NCI-H146 (cell line): ENCODE results near the gene LRBA.
"Not testable (repeated sequence)": the region's sequence is repeated elsewhere in the genome, so short reads cannot be mapped to it uniquely, and the experiment has no call there.

Source experiments
- DNase-seq: peaks from one replicate; lab custom pipeline; 2025; lab: John Stamatoyannopoulos, UW

The LRBA gene

DNA sequence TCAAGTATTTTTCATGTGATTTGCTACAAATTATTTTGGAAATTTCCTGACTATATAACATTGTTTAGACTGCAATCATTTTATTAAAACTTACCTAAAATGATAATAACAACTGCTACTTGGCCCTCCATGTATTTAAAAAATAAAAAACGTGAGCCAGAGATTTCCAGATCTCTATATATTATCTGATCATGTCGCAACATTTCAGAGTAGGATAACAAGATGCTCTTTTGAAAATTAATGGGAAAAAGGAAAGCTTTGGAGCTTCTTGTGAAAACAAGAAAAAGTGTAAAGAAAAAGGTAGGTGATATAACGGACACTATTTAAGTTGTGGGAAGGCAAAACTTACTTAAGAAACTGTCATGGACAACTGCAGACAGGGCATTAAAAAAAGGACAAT is 448.0 kb downstream of the LRBA start:
- no peak for DNase-seq

DNA sequence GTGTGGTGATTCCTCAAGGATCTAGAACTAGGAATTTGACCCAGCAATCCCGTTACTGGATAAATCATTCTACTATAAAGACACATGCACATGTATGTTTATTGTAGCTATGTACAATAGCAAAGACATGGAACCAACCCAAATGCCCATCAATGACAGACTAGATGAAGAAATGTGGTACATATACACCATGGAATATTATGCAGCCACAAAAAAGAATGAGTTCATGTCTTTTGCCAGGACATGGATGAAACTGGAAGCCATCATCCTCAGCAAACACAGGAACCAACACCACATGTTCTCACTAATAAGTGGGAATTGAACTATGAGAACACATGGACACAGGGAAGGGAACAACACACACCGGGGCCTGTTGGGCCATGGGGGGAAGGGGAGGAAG is 450.1 kb downstream of the LRBA start:
- not testable (repeated sequence) for DNase-seq

DNA sequence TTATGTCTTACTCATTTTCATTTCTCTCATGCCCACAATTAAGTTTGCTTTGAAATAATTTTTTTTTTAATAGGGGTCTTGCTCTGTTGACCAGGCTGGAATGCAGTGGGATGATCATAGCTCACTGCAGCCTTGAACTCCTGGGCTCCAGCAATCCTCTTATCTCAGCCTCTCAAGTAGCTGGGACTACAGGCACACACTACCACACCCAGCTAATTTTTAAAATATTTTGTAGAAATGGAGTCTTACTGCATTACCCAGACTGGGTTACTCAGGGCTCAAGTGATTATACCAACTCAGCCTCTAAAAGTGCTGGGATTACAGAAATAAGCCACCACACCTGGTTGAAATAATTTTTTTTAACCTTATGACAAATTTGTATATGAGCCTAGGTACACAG is 452.3 kb downstream of the LRBA start:
- DNase-seq, result no peak

DNA sequence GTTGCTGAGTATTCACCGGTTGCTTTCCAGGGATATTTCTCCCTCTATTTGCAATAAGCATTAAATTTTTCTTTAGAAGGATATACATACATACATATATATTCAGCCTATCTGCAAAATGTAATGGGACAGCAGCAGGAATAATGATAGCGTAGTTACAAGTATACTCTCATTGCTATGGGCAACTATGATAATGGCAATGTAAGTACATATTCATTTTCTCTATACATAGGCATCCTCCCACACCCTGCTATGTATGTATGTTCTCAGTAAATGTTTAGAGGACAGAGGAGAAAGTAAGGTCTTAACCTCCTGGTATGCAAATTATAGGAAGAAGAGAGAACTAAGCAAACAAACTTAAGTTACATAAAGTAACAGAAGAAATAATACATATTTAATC is 452.8 kb downstream of the LRBA start:
- DNase-seq, result no peak

DNA sequence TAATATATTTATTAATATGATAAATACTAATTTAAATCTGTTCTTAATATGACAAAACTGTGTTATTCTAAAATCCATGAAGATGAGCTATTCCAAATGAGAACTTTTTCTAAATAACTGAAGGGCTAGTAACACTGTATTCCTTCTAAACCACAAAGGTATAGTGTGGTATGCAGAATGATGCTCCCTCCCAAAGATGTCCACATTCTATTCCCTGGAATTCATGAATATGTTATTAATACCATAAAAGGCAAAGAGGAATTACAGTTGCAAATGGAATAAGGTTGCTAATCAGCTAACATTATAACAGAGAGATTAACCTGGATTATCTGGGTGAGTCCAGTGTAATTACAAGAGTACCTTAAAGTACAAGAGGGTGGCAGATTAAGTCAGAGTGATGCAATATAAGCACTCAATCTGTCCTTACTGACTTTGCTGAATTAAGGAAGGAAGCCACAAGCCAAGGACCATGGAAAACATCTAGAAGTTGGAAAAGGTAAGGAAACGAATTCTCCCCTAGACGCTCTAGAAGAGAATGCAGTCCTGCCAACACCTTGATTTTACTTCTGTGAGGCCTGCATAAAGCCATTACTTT is 453.8 kb downstream of the LRBA start:
- no peak for DNase-seq

DNA sequence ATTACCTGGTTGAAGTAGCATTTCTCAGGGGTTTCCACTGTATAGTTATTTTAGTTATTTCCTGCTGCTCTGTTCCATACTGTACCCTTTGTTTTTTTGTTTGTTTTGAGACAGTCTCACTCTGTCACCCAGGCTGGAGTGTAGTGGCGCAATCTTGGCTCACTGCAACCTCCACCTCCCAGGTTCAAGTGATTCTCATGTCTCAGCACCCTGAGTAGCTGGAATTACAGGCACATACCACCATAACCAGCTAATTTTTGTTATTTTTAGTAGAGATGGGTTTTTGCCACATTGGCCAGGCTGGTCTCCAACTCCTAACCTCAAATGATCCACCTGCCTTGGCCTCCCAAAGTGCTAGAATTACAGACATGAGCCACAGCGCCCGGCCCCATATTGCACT is 457.3 kb downstream of the LRBA start:
- DNase-seq, result not testable (repeated sequence)

DNA sequence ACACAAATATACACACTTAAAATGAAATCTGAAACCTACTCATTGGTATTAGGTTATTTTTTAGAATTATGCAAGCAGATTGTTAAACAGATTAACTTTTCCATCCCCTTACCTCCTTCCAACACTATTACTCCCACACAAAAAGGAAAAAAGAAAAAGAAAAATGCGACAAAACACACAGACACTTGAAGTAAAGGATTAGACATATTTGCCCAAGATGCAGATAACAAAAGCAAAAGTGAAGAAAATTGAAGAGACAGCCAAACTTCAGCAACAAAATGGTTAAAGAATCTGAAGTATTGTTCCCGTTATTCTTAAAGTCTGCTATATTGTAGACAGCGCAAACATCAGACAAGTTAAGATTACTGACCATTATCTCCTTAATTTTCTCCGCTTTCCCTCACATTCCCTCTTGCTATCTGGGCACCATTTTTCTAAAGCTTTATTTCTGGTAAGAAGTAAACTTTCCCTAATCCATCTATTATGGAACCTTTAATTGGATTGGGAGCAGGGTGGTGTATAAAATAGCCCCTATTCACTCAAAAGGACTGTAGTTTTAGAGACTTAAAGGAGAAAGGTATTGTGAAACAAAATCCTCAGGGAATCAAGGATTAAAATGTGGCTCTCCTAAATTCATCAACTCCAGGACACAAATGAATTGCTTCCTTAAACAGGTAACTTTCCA is 467.8 kb downstream of the LRBA start:
- no peak for DNase-seq

DNA sequence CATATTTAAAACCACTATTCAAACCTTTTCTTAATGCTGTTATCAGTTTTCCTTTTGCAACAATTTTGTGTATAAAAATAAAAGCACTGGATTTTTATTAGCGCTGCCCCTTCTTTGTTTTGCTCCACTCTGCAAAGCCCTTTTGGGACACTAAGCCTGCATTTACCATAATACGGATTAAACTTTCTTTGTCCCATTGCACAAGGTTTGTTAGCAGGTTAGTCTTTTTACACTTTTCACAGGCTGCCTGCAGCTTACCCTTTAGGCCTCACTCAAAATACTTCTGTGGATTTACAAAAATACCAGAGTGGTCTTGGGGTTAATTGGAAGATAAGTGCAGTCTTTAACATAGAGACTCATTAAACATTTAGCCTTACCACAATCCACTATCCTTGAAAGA is 468.8 kb downstream of the LRBA start:
- DNase-seq, result no peak

DNA sequence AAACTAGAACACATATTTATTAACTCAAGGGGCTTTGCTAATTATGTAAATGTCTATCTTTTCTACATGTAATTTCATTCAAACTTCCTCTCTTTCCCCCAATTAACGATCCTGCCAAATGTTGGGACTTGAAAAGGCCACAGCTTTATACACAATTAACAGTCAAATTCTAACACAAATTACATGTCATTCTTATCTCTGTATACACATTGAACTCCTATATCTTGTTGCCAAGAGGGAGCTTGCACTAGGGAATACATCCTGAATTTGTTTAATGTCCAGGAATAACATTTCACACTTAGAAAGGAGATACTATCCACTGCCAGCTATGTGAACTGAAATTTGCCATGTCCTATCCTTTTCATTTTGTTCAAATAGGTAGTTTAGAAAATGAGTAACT is 472.0 kb downstream of the LRBA start:
- DNase-seq, result no peak

DNA sequence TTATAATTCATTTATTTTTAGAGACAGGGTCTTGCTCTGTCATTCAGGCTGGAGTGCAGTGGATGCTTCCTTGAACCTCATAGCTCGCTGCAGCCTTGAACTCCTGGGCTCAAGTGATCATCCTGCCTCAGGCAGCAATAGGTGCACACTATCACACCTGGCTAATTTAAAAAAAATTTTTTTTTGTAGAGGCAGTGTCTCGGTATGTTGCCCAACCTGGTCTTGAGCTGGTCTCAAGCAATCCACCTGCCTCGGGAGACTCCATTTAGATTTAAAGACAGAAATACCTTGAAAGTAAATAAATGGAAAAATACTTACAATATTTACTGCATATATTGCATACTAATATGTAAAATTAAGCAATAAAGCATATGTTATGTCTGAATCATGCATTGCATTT is 473.4 kb downstream of the LRBA start:
- no peak for DNase-seq

DNA sequence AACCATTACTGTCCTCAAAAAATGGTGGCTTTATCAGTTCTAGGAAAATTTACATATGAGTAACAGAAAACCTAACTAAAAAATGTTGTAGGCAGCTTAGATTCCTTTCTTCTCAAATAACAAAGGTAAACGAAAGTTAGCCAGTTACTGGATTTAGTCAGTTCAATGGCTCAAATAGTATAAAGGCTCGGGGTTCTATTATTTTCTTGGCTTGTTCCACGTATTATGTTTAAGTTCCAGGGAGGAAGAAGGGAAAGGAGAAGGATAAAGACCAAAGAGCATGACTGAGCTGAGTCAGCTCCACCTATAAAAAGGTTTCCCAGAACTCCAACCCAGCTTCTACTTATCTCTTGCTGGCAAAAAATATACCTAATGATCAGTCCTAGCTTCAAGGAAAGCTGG is 474.1 kb downstream of the LRBA start:
- DNase-seq, result no peak

DNA sequence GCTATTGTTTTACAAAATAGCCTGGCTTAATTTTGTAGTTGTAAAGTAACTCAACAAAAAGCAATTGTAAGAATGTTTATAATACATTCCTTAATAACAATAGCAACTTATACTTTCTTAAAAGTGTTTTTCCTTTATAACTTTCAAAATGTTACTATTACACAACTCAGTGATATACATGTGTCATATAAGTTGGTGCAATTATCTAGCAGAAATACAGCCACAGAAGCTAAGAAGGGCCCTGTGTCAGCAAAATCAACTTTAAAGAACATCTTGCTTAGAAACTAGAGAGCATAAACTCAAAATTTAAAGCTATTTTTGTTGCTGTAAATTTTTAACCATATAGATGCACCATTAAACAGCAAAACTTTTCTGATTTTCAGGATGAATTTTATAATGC is 474.5 kb downstream of the LRBA start:
- no peak for DNase-seq

DNA sequence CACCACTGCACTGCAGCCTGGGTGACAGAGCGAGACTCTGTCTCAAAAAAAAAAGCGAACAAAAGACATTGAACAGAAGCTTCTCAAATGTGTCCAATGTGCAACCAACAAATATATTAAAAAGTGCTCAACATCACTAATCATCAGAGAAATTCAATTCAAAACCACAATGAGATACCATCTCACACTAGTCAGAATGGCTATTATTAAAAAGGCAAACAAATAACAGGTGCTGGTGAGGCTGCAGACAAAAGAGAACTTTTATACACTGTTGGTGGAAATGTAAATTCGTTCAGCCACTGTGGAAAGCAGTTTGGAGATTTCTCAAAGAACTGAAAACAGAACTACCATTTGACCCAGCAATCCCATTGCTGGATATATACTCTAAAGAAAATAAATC is 477.2 kb downstream of the LRBA start:
- DNase-seq, result peak; percentile 55

DNA sequence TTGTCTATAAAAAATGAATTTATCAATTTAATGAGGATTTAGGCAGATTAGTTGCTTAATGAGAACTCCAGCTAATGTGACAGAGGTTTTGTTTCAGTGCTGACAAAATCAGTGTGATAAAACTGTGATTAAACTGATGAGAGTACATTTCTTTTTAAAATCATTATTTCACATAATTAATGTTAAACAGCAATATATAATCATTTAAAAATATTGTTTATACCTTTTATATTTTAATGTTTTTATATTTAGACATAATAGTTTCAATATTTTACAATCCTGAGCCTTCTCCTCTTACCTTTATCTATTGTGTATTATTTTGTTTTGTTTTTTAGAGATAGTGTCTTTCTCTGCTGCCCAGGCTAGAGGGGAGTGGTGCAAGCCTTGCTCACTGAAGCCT is 480.3 kb downstream of the LRBA start:
- DNase-seq, result no peak

DNA sequence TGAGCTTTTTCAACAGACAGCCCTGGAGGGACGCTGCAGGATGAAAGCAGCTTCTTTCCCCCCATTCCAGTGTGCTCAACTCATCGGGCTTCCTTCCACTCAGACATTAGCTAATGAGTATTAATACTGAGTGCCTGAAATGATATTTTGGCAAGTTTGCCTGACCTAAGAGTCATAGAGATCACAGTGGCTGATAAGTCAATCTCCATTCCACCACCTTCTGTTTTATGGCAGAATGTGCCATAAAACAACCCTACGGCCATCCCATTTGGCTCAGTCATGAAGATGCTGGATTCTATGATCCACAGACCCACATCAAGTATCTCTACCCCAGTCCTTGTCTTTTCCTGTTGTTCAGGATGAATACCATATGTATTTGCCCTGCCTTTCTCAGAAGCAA is 481.4 kb downstream of the LRBA start:
- no peak for DNase-seq

DNA sequence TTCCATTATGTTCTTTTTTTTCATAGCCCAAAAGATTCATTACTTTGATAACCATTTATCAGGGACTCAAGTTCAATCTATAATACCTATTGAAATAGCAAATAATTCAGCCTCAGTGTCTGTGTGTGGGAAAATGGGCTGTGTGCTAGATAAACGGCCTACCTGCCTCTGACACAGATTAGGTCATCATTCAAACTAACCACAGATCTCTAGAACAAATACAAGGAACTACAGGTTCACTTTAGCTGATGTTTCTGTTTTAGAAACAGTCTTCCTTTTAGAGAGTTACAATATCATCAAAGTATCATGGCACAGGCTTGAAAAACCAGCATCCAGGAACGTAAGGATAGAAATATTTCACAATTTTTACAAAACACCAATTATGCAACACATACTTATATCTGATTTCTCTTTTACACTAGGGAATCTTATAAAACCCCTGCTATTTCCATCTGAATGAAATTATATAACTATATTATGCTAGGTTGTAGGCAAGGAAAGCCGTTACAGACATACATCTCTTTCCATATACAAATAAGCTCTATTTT is 489.7 kb downstream of the LRBA start:
- no peak for DNase-seq

DNA sequence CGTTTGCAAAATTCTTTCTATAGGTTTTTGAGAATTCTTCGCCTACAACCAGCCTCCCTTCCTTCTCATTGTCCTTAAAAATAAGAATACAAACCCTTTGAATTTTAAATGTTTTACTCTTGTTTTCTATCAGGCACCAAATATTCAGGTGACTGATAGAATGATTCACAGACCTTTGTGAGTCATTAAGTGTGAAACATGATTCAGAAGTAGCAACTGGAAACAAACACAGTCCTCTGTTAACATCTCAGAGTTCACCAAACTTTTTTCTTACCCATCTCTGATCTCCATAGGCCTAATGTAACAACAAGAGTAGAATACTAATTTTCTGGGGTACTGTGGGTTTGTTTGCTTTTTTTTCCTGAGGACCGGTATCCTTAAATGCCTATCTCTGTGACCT is 496.5 kb downstream of the LRBA start:
- no peak for DNase-seq

DNA sequence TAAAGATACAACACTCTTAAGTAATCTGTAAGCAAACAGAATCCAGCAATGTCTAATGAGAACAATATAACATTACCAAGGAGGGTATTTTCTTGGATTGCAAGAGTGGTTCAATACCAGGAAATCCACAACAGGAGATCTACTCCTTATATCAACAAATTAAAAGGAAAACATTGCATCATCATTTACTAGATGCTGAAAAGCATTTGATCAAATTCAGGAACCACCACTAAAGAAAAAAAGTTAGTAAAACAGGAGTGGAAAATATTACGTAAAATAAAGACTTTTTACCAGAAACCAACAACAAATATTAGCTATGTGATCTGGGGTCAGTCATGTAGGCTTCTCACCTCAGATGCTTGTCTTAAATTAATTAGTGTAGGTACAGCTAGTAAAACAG is 499.9 kb downstream of the LRBA start:
- no peak for DNase-seq

DNA sequence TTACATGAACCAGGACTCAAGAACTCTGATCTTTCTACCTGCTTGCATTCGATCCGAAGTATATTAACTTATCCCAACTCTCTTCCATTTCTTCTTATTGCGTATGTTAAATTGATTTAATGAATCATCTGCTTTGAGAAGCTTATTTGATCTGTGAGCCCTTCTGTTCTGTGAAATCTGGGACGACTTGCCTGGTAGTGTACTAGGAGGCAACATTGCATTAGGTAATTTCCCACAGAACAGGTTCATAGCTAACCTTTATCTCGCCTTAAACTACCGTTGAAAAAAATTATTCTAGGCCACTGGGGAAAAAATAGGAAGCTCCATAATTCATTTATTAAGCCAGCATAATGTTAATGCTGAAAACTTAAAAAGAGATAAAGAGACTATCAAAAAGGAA is 500.4 kb downstream of the LRBA start:
- no peak for DNase-seq

DNA sequence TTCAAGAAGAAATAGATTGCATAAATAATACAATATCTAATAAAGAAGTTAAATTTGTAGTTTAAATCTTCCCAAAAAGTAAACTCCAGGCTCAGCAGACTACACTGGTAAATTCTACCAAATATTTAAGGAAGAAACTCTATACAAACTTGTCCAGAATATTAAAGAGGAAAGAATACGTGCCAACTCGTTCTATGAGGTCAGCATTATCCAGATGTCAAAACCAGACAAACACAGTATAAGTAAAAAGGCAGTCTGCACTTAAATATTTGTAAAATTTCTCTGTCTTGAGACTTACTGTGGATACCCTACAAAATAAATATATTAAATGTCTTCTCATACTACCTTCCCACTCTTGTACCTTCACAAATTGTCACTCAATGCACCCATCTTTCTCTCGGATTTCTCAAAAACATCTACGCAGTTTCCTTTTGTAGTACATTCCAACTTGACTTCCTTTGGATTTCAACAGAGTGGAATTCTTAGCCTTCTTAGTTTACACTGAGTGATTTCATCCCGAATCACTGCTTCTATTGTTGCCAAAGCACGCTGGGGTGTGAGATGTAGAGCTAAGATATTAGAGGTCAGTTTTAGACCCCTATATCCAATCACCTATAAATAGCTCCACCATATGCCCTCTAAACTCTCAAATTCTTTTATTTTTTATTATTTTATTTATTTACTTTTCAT is 504.8 kb downstream of the LRBA start:
- no peak for DNase-seq

DNA sequence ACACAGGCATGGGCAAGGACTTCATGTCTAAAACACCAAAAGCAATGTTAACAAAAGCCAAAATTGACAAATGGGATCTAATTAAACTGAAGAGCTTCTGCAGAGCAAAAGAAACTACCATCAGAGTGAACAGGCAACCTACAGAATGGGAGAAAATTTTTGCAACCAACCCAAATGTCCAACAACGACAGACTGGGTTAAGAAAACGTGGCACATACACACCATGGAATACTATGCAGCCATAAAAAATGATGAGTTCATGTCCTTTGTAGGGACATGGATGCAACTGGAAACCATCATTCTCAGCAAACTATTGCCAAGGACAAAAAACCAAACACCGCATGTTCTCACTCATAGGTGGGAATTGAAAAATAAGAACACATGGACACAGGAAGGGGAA is 507.4 kb downstream of the LRBA start:
- DNase-seq, result not testable (repeated sequence)

DNA sequence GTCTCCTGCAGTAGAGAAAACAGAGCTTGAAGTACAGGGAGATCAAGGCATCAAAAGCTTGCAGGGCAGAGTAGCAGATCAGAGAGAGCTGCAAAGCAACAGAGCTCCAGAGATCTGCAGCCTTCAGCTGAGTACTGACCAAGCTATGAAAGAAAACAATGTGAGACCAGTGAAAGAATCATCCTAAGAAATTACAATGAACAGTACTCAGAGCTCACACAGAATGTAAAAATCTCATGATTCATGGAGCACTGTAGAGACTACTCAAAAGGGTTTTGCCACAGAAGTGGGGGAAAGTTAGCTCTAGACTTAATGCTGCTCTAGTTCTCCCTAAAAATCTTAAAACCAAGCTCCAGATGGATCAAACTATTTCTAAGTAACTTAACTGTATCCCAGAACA is 513.1 kb downstream of the LRBA start:
- DNase-seq, result no peak

DNA sequence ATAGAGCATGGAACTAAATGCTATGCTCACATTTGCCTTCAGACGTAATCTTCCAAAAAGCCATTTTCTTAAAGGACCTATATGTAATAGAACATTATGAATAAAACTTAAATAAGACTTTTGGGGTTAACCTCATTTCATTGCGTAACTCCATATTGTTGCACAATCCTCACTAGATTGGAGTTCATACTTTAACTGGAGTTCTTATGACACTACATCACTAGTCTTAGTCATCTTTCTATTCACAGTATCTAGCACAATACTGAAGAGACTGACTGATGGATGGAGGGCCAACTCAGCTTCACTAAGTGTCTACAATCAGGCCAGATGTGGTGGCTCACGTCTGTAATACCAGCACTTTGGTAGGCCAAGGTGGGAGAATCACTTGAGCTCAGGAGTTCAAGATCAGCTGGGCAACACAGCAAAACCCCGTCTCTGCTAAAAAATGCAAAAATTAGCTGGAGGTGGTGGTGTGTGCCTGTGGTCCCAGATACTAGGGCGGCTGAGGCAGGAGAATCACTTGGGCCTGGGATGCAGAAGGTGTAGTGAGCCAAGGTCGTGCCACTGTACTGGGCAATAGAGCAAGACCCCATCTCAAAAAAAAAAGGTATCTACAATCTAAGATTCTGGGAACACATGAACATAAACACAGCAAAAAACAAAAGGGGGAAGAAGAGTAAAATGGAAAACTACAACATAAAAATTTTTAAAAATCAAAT is 513.9 kb downstream of the LRBA start:
- DNase-seq, result no peak
